ENCODE data around the gene CDY1.
"Not testable (repeated sequence)": the region's sequence is repeated elsewhere in the genome, so short reads cannot be mapped to it uniquely, and the experiment has no call there.

Gene CDY1, protein sequence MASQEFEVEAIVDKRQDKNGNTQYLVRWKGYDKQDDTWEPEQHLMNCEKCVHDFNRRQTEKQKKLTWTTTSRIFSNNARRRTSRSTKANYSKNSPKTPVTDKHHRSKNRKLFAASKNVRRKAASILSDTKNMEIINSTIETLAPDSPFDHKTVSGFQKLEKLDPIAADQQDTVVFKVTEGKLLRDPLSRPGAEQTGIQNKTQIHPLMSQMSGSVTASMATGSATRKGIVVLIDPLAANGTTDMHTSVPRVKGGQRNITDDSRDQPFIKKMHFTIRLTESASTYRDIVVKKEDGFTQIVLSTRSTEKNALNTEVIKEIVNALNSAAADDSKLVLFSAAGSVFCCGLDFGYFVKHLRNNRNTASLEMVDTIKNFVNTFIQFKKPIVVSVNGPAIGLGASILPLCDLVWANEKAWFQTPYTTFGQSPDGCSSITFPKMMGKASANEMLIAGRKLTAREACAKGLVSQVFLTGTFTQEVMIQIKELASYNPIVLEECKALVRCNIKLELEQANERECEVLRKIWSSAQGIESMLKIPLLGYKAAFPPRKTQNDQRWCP

DNA sequence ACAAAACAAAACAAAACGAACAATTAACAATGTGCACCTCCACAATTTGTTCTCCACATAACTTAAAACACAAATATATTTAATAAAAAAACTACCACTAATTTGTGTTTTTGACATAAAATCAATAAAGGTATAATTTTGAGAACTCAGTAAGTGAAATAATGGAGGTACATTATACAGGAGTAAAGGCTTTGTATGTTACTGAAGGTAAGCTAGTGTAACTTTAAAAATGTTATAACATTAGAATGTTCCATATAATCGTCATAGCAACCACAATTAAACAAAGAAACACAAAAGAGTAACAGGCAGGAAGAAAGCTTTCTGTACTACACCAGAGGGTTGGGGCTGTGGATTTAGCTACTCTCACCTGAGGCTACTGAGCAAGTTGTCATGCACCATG is at the start of gene CDY1:
TSS of gene CDY1 (plus strand) at position 301 of the 400 bp plus-strand sequence. CDS start 326 bp downstream, outside the sequence.
- DNase-seq (ENCODE audit: low read depth): not testable (repeated sequence)

DNA sequence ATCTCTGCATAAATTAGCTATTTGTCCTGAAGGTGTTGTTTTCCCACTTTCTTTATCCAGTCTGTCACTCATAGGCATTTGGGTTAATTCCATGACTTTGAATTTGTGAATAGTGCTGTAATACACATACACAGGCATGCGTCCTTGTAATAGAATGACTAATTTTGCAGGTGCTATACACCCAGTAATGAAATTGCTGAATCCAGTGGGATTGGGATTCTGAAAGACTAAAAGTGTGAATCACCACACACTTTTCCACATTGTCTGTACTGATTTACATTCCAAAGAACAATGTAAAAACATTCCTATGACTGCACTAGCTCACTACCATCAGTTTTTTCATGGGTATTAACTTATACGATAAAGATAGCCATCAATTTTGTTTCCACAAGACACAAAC is 28.6 kb upstream of the CDY1 start:
- DNase-seq (ENCODE audit: low read depth): not testable (repeated sequence)

DNA sequence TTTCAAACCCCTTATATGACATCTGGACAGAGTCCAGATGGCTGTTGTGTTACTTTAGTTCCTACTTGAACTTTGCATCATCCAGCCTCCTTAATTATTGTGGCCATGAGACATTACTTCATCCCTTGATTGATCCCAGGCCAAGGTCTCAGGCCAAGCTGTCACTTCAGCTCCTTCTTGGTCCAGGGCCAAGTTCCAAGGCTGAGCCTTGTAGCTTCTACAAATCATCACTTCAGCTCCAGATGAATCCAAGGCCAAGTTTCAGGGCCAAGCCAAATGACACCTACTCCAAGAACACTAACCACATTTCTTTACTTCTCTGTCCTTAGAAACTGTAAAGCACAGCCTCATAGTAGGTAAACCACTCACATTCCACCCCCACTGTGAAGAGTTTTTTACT is 1.7 kb upstream of the CDY1 start:
- not testable (repeated sequence) for DNase-seq (ENCODE audit: low read depth)

DNA sequence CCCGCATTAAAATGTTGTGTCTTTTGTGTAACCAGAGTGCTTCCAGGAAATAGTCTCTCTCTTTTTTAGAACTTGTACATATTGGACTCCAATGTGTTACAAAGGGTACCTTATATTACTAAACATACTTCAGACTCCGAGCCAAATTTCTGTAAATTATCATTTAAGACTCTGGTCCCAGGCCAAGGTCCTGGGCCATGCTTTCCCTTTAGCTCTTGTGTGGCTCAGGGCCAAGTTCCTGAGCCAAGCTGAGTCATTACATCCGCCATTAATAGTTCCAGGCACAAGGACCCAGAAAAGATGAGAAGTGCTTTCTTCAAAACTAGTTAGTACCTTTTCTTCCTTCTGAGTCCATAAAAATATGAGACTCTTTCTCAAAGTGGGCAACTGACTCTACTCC is 4.6 kb downstream of the CDY1 start:
- DNase-seq (ENCODE audit: low read depth): not testable (repeated sequence)

DNA sequence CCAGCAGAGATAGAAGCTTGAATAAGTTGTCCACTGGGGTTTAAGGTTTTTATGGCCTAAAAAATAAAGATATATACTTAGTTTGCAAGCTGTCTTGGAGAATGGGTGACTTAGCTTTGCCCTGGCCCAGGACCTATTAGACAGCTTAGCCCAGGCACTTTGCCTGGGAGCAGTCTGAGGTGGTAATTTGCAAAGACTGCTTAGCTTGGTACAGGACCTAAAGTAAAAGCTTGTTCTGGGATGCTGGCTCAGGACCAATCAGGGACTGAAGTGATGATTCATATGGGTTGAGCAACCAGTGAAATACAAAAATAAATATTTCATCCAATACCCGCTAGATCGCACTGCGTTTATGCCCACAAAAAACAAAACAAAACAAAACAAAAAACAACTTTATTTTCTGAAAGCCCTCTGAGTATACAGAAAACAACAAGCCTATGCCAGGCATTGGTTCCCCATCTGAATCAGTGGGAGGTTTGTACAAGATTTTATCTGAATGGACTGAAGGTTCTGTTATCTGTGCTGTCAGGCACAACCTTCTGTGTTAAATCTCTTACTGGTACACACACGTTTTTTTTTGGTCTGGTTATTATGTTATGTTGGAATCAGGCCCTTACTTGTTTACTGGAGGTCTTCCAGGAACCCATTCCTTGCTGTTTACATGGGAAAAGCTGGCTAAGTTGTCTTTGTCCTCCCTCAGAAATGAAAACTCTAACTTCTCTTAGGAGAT is 8.6 kb downstream of the CDY1 start:
- DNase-seq (ENCODE audit: low read depth): not testable (repeated sequence)

DNA sequence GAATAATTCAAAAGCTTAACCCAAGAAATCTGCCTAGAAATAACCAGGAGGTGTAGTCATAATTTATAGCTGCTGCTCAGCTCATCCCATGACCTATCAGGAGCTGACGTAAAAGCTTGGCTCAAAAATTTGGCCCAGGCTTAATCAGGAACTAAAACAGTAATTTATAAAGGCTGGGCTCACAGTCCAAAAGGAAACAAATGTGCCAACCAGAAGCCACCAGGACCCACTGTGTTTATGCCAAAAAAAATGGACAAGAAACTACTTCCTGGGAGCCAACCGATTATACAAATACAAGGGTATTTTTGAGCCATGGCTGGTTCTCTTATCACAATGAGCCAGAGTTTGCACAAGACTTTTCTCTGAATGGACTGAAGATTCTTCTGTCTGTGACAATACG is 17.9 kb downstream of the CDY1 start:
- DNase-seq (ENCODE audit: low read depth): not testable (repeated sequence)

DNA sequence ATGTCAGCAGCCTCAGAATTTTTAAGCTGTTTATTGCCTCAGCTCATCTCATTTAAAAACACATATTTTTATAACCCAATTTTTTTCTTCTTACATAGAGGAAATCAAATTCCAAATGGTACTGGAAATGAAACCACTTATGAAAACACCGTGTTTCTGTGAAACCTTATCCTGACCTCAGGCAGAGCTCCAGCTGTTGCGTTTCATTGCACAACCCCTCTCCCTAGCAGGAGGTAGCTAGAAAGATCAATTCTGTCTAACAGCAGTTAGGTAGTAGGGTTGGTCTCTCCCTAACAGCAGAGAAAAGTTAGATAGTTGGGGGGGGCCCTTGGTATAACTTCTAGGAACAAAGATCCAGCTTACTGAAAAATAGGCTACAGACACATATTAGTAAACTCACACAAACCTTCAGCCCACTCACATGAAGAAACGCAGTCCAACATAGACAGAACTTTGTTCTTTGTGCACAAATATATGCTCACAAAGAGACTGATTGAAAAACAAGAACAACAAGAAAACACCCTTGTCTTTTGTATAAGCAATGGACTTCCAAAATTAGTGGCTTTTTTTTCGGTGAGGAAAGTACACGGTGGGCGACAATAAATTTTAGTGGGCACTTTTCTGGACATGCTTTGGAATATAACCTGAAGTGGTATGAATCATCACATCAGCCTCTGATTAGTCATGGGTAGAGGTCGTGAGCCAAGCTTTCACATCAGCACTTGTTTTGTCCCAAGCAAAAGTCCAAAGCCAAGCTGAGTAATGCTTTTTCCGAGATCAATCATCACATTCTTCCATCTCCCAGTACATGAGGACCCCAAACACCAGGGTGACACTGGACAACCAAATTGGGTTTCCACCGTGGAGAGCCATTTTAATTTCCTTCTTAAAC is 21.4 kb downstream of the CDY1 start:
- DNase-seq (ENCODE audit: low read depth): not testable (repeated sequence)

Data from activated T-cell treated with anti-CD3 and anti-CD28 coated beads for 24 hours (primary cell).